Stomach (tissue), 4 donors: ENCODE results near the gene THOC6.

Source experiments
- CTCF ChIP-seq, 7 experiments: fragments of 450-650 bp in 4 of 7; fragments of 200-600 bp in 3 of 7; sonication (generic) in 3 of 7; IDR thresholded peaks; one replicate each; pipeline ENCODE4 v1.5.1; 2016 to 2019; ENCODE audit warnings: antibody characterized with exemption in 7 of 7, control low read depth in 2 of 7, mild to moderate bottlenecking in 1 of 7
- EP300 ChIP-seq: sonication (generic); formaldehyde crosslinking; IDR thresholded peaks from one replicate; pipeline ENCODE4 v1.6.1; 2017; ENCODE audit warnings: antibody characterized with exemption
- POLR2A ChIP-seq, 4 donors: fragments of 450-650 bp; IDR thresholded peaks; one replicate each; pipeline ENCODE4 v1.6.1; 2016; ENCODE audit warnings: antibody characterized with exemption in 4 of 4, control low read depth in 2 of 4, mild to moderate bottlenecking in 1 of 4, moderate library complexity in 1 of 4
- POLR2AphosphoS5 ChIP-seq, 3 donors: sonication (generic); formaldehyde crosslinking; IDR thresholded peaks; one replicate each; pipeline ENCODE4 v1.6.1; 2016; ENCODE audit warnings: antibody characterized with exemption in 3 of 3

- TF ChIP-seq CTCF (IDR thresholded peaks at IDR 0.05) (no peak), POLR2AphosphoS5 (IDR thresholded peaks at IDR 0.05) (no peak), POLR2A (IDR thresholded peaks at IDR 0.05) (no peak), EP300 (no peak)
These were observed 10.3 kb upstream of the THOC6 start for GRCh38 chr16:3013491-3013951.
